Tibial nerve (tissue), 4 donors: Measurements from ENCODE around the gene CD40. TPM values are rescaled to one million over a fixed set of nuclear protein-coding genes. Genes with fewer than 3 reads are reported as not detected.

Experiments used
- DNase-seq, 2 donors: peaks; one replicate each; pipeline ENCODE4 v3.0.0-alpha.2; 2019; ENCODE audit warnings: low spot score in 2 of 2
- H3K27ac ChIP-seq, 4 donors: fragments of 200-600 bp; sonication (generic) in 3 of 4; one replicate each; pipeline ENCODE4 v1.5.1; 2017 to 2019; ENCODE audit warnings: mild to moderate bottlenecking in 1 of 4
- H3K27me3 ChIP-seq, 2 donors: fragments of 200-600 bp; sonication (generic) in 1 of 2; one replicate each; pipeline versions ENCODE4 v1.5.1 to v1.6.0; 2017 to 2019
- H3K36me3 ChIP-seq, 3 donors: fragments of 200-600 bp; sonication (generic); one replicate each; pipeline ENCODE4 v1.5.1; 2018 to 2019
- H3K4me1 ChIP-seq, 4 donors: fragments of 200-600 bp; sonication (generic) in 3 of 4; one replicate each; pipeline ENCODE4 v1.5.1; 2017 to 2019
- H3K4me3 ChIP-seq, 4 donors: fragments of 200-600 bp; sonication (generic) in 3 of 4; one replicate each; pipeline ENCODE4 v1.5.1; 2017 to 2019; ENCODE audit warnings: mild to moderate bottlenecking in 1 of 4, moderate library complexity in 1 of 4
- H3K9me3 ChIP-seq, 4 donors: fragments of 200-600 bp; sonication (generic) in 3 of 4; one replicate each; pipeline ENCODE4 v1.5.1; 2017 to 2019
- CTCF ChIP-seq, 5 experiments: fragments of 200-600 bp in 3 of 5; fragments of 450-650 bp in 2 of 5; sonication (generic) in 3 of 5; IDR thresholded peaks; one replicate each; pipeline ENCODE4 v1.5.1; 2016 to 2019; ENCODE audit warnings: antibody characterized with exemption in 5 of 5, mild to moderate bottlenecking in 3 of 5, moderate library complexity in 2 of 5
- EP300 ChIP-seq, 2 donors: sonication (generic); formaldehyde crosslinking; IDR thresholded peaks; one replicate each; pipeline ENCODE4 v1.6.1; 2017; ENCODE audit warnings: antibody characterized with exemption in 2 of 2, mild to moderate bottlenecking in 1 of 2
- POLR2A ChIP-seq, 2 donors: fragments of 450-650 bp; IDR thresholded peaks; one replicate each; pipeline ENCODE4 v1.6.1; 2017; ENCODE audit warnings: antibody characterized with exemption in 2 of 2, mild to moderate bottlenecking in 2 of 2, moderate library complexity in 2 of 2
- WGBS, 2 donors: methylation state at CpG; one replicate each; pipeline ENCODE4 v1.1.5; 2018; 5-methylcytosine and 5-hydroxymethylcytosine counted together
- total RNA-seq, 4 donors: library from RNA; depleted of rRNA; stranded (reverse); fragments of >200 nt; gene quantifications; one replicate each; pipeline ENCODE4 v1.1.0, GENCODE V29; 2016

The CD40 gene
- total RNA-seq, 4 donors from 2014 or later, result 18.0 to 32.8 (median 25.1) TPM

- no peak for TF ChIP-seq POLR2A (IDR thresholded peaks at IDR 0.05)
- TF ChIP-seq CTCF (IDR thresholded peaks at IDR 0.05), result no peak
- TF ChIP-seq EP300 (IDR thresholded peaks at IDR 0.05), result no peak
- no peak for DNase-seq
- peaks cover 0 to 24% (median 6%) of the 10 kb centered on the region in 3 donors for H3K36me3 ChIP-seq
- WGBS, 2 donors, result 90 to 95% methylated on average over 2 of the region's 2 CpGs
- H3K27me3 ChIP-seq, result no peaks in the 10 kb centered on the region
- no peaks in the 10 kb centered on the region for H3K9me3 ChIP-seq
- peaks cover 0 to 44% (median 15%) of the 10 kb centered on the region in 4 donors for H3K4me1 ChIP-seq
- peak overlapping the region in 2 of 4 donors; percentile 82 to 88 for H3K27ac ChIP-seq
- H3K4me3 ChIP-seq, result peak overlapping the region in 1 of 4 donors; percentile 62
Measured at GRCh38 chr20:46119547-46119946, 1.4 kb downstream of the CD40 start.

GRCh38 chr20:46120136-46120535, 2.0 kb downstream of the CD40 start:
- Histone ChIP-seq H3K4me3 (no peak overlapping the region), H3K27me3 (no peaks in the 10 kb centered on the region), H3K27ac (no peak overlapping the region), H3K9me3 (no peaks in the 10 kb centered on the region), H3K36me3 (peaks cover 0 to 27% (median 6%) of the 10 kb centered on the region in 3 donors), H3K4me1 (peaks cover 0 to 44% (median 15%) of the 10 kb centered on the region in 4 donors)
- TF ChIP-seq EP300 (IDR thresholded peaks at IDR 0.05) (no peak), POLR2A (IDR thresholded peaks at IDR 0.05) (no peak), CTCF (IDR thresholded peaks at IDR 0.05) (no peak)
- DNase-seq, result no peak
- 92 to 95% methylated on average over 2 of the region's 2 CpGs for WGBS, 2 donors

GRCh38 chr20:46121184-46121930, 3.2 kb downstream of the CD40 start:
- H3K27me3 ChIP-seq, result no peaks in the 10 kb centered on the region
- no peak for TF ChIP-seq EP300 (IDR thresholded peaks at IDR 0.05)
- no peaks in the 10 kb centered on the region for H3K9me3 ChIP-seq
- peak overlapping the region in 1 of 4 donors; percentile 24 for H3K27ac ChIP-seq
- H3K4me3 ChIP-seq, result no peak overlapping the region
- 63 to 77% methylated on average over 2 of the region's 2 CpGs for WGBS, 2 donors
- H3K36me3 ChIP-seq, result peaks cover 0 to 37% (median 6%) of the 10 kb centered on the region in 3 donors
- H3K4me1 ChIP-seq, result peaks cover 0 to 44% (median 15%) of the 10 kb centered on the region in 4 donors
- DNase-seq, result no peak

- TF ChIP-seq EP300 (IDR thresholded peaks at IDR 0.05) (no peak), POLR2A (IDR thresholded peaks at IDR 0.05) (no peak), CTCF (IDR thresholded peaks at IDR 0.05) (no peak)
- WGBS, 2 donors, result 47 to 53% methylated on average over 11 of the region's 11 CpGs
- Histone ChIP-seq H3K27me3 (no peaks in the 10 kb centered on the region), H3K36me3 (peaks cover 0 to 42% (median 6%) of the 10 kb centered on the region in 3 donors), H3K9me3 (no peaks in the 10 kb centered on the region), H3K4me1 (peaks cover 0 to 41% (median 15%) of the 10 kb centered on the region in 4 donors), H3K4me3 (no peak overlapping the region), H3K27ac (peak overlapping the region in 1 of 4 donors; percentile 24)
- no peak for DNase-seq
Measured at GRCh38 chr20:46122071-46122470, 4.0 kb downstream of the CD40 start.

GRCh38 chr20:46122516-46123481, 4.7 kb downstream of the CD40 start:
- no peak overlapping the region for H3K27ac ChIP-seq
- WGBS, 2 donors, result 82 to 88% methylated on average over 15 of the region's 15 CpGs
- no peaks in the 10 kb centered on the region for H3K9me3 ChIP-seq
- peaks cover 0 to 42% (median 6%) of the 10 kb centered on the region in 3 donors for H3K36me3 ChIP-seq
- H3K27me3 ChIP-seq, result no peaks in the 10 kb centered on the region
- no peak overlapping the region for H3K4me3 ChIP-seq
- no peak for TF ChIP-seq EP300 (IDR thresholded peaks at IDR 0.05)
- no peak for TF ChIP-seq CTCF (IDR thresholded peaks at IDR 0.05)
- no peak for TF ChIP-seq POLR2A (IDR thresholded peaks at IDR 0.05)
- DNase-seq, result no peak
- H3K4me1 ChIP-seq, result peaks cover 0 to 33% (median 11%) of the 10 kb centered on the region in 4 donors
